Stimulated activated CD8-positive, alpha-beta memory T cell treated with anti-CD3 and anti-CD28 coated beads, Interleukin-4, amount 100 ng/mL, for 48 hours (primary cell): ENCODE results near the gene CCSER1.
"Not testable (repeated sequence)": the region's sequence is repeated elsewhere in the genome, so short reads cannot be mapped to it uniquely, and the experiment has no call there.

Source experiments
- DNase-seq: peaks from one replicate; pipeline ENCODE4 v3.0.0-alpha.2; 2020

CCSER1 gene

DNA sequence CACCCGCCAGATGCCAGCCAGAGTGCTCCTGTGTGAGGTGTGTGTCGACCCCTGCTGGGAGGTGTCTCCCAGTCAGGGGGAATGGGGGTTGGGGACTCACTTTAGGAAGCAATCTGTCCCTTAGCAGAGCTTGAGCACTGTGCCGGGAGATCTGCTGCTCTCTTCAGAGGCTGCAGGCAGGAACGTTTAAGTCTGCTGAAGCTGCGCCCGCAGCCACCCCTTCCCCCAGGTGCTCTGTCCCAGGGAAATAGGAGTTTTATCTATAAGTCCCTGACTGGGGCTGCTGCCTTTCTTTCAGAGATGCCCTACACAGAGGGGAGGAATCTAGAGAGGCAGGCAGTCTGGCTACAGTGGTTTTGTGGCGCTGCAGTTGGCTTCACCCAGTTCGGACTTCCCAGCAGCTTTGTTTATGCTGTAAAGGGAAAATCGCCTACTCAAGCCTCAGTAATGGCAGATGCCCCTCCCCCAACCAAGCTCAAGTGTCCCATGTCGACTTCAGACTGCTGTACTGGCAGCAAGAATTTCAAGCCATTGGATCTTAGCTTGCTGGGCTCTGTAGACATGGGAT lies 80.8 kb downstream of the CCSER1 start:
- DNase-seq, result no peak

GRCh38 chr4:90209922-90210321 lies 82.7 kb downstream of the CCSER1 start:
- DNase-seq, result no peak

- DNase-seq, result no peak
Measured at GRCh38 chr4:90211174-90211573, 84.0 kb downstream of the CCSER1 start.

- no peak for DNase-seq
Measured at GRCh38 chr4:90215286-90215685, 88.1 kb downstream of the CCSER1 start.

- no peak for DNase-seq
Measured at GRCh38 chr4:90219822-90220221, 92.6 kb downstream of the CCSER1 start.

DNA sequence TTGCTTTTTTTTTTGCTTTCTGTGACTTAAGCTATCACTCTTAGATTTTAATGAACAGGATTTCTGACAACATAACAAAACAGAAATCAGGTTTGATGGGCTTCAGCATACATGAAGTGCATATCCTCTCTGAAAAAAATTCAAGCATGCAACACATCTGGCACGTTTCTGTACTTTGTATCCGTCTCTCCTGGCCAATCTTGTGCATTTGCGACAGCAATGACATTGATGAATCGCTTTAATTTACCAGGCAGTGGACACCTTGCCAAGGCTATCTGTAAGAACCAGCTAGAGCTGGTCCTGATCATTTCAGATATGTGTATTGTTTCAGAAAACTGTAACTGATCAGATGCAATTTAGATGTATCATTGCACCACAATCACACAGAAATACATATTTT lies 93.3 kb downstream of the CCSER1 start:
- no peak for DNase-seq

- DNase-seq, result no peak
Measured at GRCh38 chr4:90226734-90227133, 99.5 kb downstream of the CCSER1 start.

GRCh38 chr4:90227177-90227576 lies 100.0 kb downstream of the CCSER1 start:
- DNase-seq, result no peak

GRCh38 chr4:90234916-90235547 lies 107.8 kb downstream of the CCSER1 start:
- DNase-seq, result no peak

DNA sequence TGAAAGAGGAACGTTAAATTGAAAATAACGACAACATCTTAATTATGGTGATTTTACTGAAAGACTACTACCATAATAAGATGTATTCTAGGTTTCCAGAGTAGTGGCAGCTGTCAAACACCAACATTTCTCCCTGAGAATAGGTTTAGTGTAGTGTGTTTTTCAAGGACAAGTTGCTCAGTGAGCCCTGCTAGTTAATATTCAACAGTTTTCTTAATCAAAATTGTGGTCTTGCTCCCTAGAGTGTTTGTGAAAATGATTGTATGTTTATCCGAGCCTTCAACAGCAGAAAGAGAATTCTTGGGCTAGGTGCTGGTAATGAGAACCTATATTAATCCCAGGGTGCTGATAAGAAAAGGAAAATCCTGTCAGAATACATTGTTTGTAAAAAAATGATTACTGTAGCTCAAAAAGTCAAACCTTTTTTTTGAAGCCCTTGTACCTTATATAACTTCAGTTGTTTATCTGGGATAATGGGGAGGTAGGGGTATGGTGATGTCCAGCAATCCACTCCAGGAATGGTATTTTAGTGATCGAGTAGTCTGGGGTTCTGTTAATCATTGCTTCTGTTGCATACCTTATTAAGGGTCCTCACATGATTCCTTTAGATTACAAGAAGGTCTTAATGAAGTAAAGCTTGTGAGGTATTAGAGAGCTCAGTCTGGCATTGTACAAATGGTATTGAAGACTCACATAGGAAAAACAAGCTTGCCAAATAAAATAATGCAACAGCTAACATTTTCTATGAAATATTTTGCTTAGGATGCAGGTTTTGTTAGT lies 110.7 kb downstream of the CCSER1 start:
- DNase-seq, result no peak

DNA sequence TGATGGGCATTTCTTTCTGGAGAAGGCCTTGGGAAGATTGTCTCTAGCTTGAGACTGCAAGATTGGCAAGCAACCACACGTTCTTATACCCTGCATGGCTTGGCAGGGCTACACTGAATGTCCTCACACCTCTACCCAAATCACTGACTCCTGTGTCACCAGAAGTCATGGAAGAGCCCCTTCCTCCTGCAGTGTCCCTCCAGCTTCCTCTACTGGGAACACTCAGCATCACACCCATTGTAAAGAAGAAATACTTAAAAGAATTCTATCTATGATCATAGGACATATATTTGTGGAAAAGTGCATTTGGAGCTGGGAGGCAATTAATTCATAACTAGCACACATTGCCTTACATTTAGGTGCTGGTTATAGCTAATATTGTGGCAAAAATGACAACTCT lies 113.1 kb downstream of the CCSER1 start:
- no peak for DNase-seq

DNA sequence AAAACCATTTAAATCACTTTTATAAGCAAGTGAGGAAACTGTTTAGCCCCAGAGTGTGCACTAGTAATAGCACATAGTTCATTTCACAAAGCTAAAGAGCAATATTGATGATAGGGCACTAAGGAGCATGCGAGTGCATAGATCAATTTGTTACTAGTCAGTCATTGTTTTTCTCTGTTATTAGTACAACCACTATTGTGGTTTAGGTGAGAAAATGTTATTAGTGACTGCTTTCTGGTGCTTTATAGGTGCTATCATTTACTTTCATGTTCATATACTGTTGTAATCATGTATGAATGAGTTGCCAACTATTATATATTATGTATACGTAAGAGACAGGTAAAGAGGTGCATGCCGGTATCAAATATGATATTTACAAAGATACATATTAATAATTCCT lies 113.8 kb downstream of the CCSER1 start:
- no peak for DNase-seq

- DNase-seq, result no peak
Measured at GRCh38 chr4:90245837-90246236, 118.6 kb downstream of the CCSER1 start.

DNA sequence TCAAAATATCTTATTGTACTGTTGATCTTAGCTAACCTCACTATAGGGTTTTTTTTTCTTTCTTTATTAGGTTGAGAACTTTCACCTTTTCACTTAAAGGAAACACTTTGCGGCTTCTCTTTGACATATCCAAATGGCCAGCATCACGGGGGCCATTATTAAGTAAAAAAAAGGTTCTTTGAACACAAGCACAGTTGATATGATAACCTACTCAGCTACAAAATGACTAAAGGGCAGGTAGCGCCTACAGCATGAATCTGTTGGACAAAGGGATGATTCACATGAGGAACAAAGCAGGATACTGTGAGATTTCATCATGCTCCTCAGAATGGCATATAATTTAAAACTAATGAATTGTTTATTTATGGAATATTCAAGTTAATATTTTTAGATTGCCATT lies 119.6 kb downstream of the CCSER1 start:
- no peak for DNase-seq

DNA sequence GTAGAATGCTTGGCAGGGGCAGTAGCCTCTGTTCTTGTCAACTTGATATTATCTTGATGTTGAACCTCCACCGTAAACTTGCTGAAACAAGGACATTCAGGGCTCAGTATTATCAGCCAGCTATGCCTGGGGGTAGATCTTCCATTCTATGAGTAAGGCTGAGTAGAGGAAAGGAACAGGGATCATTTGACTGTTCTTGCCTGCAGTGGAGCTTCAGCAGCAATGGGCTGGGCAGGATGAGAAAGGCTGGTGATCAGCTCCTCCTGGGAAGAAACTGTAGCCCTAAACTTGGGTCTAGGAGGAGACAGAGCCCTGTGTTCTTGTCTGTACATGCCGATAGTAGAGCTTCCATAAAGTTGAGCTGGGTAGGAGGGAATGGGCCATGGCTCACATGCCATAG lies 127.2 kb downstream of the CCSER1 start:
- no peak for DNase-seq

GRCh38 chr4:90274175-90274574 lies 147.0 kb downstream of the CCSER1 start:
- DNase-seq, result no peak

GRCh38 chr4:90280954-90281353 lies 153.8 kb downstream of the CCSER1 start:
- DNase-seq, result no peak

DNA sequence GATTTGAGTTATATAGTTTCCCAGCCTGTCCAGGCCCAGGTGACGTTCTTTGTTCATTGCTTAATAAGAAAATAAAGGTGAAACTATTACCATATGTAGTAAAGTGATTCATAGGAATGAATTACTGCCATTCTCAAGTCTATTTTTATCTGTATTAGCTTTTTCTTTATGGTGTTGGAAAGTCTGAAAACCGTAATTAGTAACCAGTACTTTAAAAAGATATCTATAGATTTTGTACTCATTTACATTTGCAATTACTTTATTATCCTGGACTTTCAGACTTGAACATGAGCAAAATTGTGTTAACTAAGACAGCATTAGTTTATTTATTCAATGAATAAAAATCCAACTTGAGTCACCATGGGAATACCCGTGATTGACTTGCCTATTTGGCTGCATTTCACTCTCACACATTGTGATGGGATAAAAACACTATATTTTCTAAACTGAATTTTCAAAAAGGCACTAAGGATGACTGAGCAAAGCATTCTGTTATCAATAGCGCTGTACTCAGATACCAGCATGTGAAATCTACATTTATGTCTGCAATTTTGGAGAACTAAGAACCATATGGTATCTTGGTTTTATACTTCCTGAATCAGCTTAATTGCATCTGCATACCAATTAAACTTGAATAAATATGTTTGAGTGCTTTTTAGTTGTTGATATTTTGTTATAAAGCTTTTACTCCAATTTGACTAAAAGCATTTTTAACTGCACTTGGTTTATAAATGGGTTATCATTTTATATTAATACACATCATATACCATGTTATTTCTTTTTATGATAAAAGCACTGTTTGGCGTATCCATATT lies 154.6 kb downstream of the CCSER1 start:
- no peak for DNase-seq

GRCh38 chr4:90290345-90290744 lies 163.2 kb downstream of the CCSER1 start:
- DNase-seq, result no peak

GRCh38 chr4:90292438-90292837 lies 165.2 kb downstream of the CCSER1 start:
- no peak for DNase-seq

GRCh38 chr4:90293320-90293719 lies 166.1 kb downstream of the CCSER1 start:
- DNase-seq, result no peak

GRCh38 chr4:90299373-90299772 lies 172.2 kb downstream of the CCSER1 start:
- no peak for DNase-seq

- DNase-seq, result no peak
Measured at GRCh38 chr4:90306810-90307209, 179.6 kb downstream of the CCSER1 start.

- not testable (repeated sequence) for DNase-seq
Measured at GRCh38 chr4:90317140-90317539, 189.9 kb downstream of the CCSER1 start.
